Daoy (cell line): ENCODE results near the gene GTF2IRD1. TPM values are rescaled to one million over a fixed set of nuclear protein-coding genes. Genes with fewer than 3 reads are reported as not detected.
A peak's percentile ranks its signal among the peaks of the same experiment; 100 is the strongest.
"Not testable (repeated sequence)": the region's sequence is repeated elsewhere in the genome, so short reads cannot be mapped to it uniquely, and the experiment has no call there.

Experiments
- DNase-seq: peaks from one replicate; pipeline ENCODE4 v3.0.0-alpha.2; 2015; ENCODE audit warnings: low read depth
- total RNA-seq: library from RNA; depleted of rRNA; stranded (reverse); fragments of >200 nt; shearing (Covaris generic); gene quantifications from 2 replicates; pipeline ENCODE4 v1.2.3, GENCODE V29; 2014; rRNA removed

The GTF2IRD1 gene
- total RNA-seq, 1 experiment from 2014 or later: 19.8 TPM

DNA sequence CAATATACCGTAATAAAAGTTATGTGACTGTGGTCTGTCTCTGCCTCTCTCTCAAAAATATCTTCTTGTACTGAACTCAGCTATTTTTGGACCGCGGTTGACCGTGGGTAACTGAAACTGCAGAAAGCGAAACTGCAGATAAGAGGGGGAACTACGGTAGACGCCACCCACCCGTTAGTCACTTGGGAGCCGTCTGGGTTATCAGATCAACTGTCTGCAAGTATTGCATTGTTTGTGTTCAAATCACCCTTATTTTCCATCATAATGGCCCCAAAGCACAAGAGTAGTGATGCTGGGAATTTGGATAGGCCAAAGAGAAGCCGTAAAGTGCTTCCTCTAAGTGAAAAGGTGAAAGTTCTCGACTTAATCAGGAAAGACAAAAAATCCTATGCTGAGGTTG is 196.3 kb downstream of the GTF2IRD1 start:
- peak; percentile 83 for DNase-seq

DNA sequence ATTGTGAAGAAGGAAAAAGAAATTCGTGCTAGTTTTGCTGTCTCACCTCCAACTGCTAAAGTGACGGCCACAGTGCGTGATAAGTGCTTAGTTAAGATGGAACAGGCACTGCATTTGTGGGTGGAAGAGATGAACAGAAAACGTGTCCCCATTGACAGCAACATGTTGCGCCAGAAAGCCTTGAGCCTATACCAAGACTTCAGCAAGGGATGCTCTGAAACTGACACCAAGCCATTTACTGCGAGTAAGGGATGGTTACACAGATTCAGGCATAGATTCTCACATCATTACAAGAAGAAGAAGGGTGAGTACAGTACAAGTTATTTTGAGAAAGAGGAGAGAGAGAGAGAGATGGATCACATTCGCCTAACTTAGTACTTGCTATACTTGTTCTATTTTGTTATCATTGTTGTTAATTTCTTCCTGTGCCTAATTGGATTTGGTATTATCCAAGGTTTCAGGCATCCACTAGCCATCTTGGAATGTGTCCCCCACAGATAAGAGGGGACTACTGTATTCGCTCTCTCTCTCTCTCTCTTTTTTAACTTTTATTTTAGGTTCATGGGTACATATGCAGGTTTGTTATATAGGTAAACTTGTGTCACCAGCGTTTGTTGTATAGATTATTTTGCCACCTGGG is 196.9 kb downstream of the GTF2IRD1 start:
- not testable (repeated sequence) for DNase-seq

DNA sequence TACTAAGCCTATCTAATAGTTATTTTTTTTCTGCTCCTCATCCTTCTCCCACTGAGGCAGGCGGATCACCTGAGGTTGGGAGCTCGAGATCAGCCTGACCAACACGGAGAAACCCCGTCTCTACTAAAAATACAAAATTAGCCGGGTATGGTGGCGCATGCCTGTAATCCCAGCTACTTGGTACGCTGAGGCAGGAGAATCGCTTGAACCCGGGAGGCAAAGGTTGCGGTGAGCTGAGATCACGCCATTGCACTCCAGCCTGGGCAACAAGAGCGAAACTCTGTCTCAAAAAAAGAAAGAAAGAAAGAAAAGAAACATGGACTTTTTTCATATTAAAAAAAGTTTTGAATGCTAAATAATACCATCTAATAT is 197.4 kb downstream of the GTF2IRD1 start:
- not testable (repeated sequence) for DNase-seq

Other genes with a start within 250 kb of the GTF2IRD1 start
- 0.97 and 0.98 TPM in 2 replicates for gene LAT2, start 243.9 kb upstream of the GTF2IRD1 start, total RNA-seq
- gene RFC2, start 199.5 kb upstream of the GTF2IRD1 start, total RNA-seq: 142 and 156 TPM in 2 replicates
- 33.4 and 41.9 TPM in 2 replicates for gene CLIP2, start 164.5 kb upstream of the GTF2IRD1 start, total RNA-seq
- gene GTF2I, start 203.8 kb downstream of the GTF2IRD1 start, total RNA-seq: 79.9 and 82.6 TPM in 2 replicates